GM18517 (cell line): ENCODE data around the gene NRIP1.

Source experiments
- ATAC-seq: cut with Tn5 transposase; IDR thresholded peaks from one replicate; pipeline ENCODE4 v1.9.1; 2021; ENCODE audit warnings: mild to moderate bottlenecking, moderate library complexity; ENCODE audit not compliant: unreplicated experiment

NRIP1 gene

GRCh38 chr21:15064576-15065391, at the start of gene NRIP1:
NRIP1 (minus strand) TSS chr21:15065000; CDS start chr21:14968192, 96,808 bp downstream.
- peak; percentile 66 for ATAC-seq

GRCh38 chr21:15112858-15113257, 48.1 kb upstream of the NRIP1 start:
- no peak for ATAC-seq

GRCh38 chr21:15108801-15109200, 44.0 kb upstream of the NRIP1 start:
- ATAC-seq: no peak

- ATAC-seq: no peak
Observed at GRCh38 chr21:15104470-15104869, 39.7 kb upstream of the NRIP1 start.

- no peak for ATAC-seq
Observed at GRCh38 chr21:15098908-15099307, 34.1 kb upstream of the NRIP1 start.

GRCh38 chr21:15098181-15098580, 33.4 kb upstream of the NRIP1 start:
- ATAC-seq: no peak

GRCh38 chr21:15097580-15097979, 32.8 kb upstream of the NRIP1 start:
- no peak for ATAC-seq

- no peak for ATAC-seq
Observed at GRCh38 chr21:15096146-15096545, 31.3 kb upstream of the NRIP1 start.

GRCh38 chr21:15095326-15095725, 30.5 kb upstream of the NRIP1 start:
- ATAC-seq: no peak

- ATAC-seq: no peak
Observed at GRCh38 chr21:15094706-15095105, 29.9 kb upstream of the NRIP1 start.

GRCh38 chr21:15093216-15093615, 28.4 kb upstream of the NRIP1 start:
- ATAC-seq: no peak

- ATAC-seq: no peak
Observed at GRCh38 chr21:15092745-15093144, 27.9 kb upstream of the NRIP1 start.

- no peak for ATAC-seq
Observed at GRCh38 chr21:15090390-15090789, 25.6 kb upstream of the NRIP1 start.

GRCh38 chr21:15088488-15088887, 23.7 kb upstream of the NRIP1 start:
- no peak for ATAC-seq

- no peak for ATAC-seq
Observed at GRCh38 chr21:15084668-15085067, 19.9 kb upstream of the NRIP1 start.

- ATAC-seq: no peak
Observed at GRCh38 chr21:15080526-15080925, 15.7 kb upstream of the NRIP1 start.

- no peak for ATAC-seq
Observed at GRCh38 chr21:15079269-15079668, 14.5 kb upstream of the NRIP1 start.

- no peak for ATAC-seq
Observed at GRCh38 chr21:15078180-15078579, 13.4 kb upstream of the NRIP1 start.

GRCh38 chr21:15077529-15078145, 12.8 kb upstream of the NRIP1 start:
- ATAC-seq: no peak

GRCh38 chr21:15076730-15077129, 11.9 kb upstream of the NRIP1 start:
- no peak for ATAC-seq

- ATAC-seq: no peak
Observed at GRCh38 chr21:15071009-15071408, 6.2 kb upstream of the NRIP1 start.

GRCh38 chr21:15066123-15066575, 1.3 kb upstream of the NRIP1 start:
- no peak for ATAC-seq
